K562 (cell line): ENCODE results near the gene CEP70. TPM values are rescaled to one million over a fixed set of nuclear protein-coding genes. Genes with fewer than 3 reads are reported as not detected.

Source experiments
- ARID1B ChIP-seq: fragments of 450-650 bp; IDR thresholded peaks from 2 replicates; pipeline ENCODE4 v1.6.1; 2016; ENCODE audit warnings: antibody characterized with exemption, mild to moderate bottlenecking, inconsistent platforms
- CBX3 ChIP-seq, 2 experiments: IDR thresholded peaks; 1 replicate in 1 of 2; 2 replicates in 1 of 2; pipeline ENCODE4 v1.6.1; 2012; ENCODE audit warnings: inconsistent platforms in 2 of 2, low read length in 2 of 2, borderline replicate concordance in 1 of 2, control low read depth in 1 of 2
- CREM ChIP-seq: IDR thresholded peaks from 2 replicates; pipeline ENCODE4 v1.6.1; 2014; ENCODE audit warnings: antibody characterized with exemption, low read depth
- GATAD2B ChIP-seq: fragments of 450-650 bp; IDR thresholded peaks from 2 replicates; pipeline ENCODE4 v1.6.1; 2017; ENCODE audit warnings: mild to moderate bottlenecking, borderline replicate concordance
- HDAC1 ChIP-seq, 2 experiments: fragments of 450-650 bp; IDR thresholded peaks; 2 replicates each; pipeline ENCODE4 v1.6.1; 2016 to 2017; ENCODE audit warnings: inconsistent platforms in 1 of 2, mild to moderate bottlenecking in 1 of 2, moderate library complexity in 1 of 2
- KLF1 ChIP-seq: fragments of 450-650 bp; IDR thresholded peaks from 2 replicates; pipeline ENCODE4 v1.6.1; 2016; ENCODE audit warnings: missing genetic modification characterization, missing compliant biosample characterization
- L3MBTL2 ChIP-seq: fragments of 450-650 bp; IDR thresholded peaks from 2 replicates; pipeline ENCODE4 v1.6.1; 2016; ENCODE audit warnings: mild to moderate bottlenecking, moderate library complexity
- MAZ ChIP-seq, 2 experiments: fragments of 450-650 bp in 1 of 2; sonication (generic) in 1 of 2; formaldehyde crosslinking; IDR thresholded peaks in 1 of 2; conservative IDR thresholded peaks in 1 of 2; 2 replicates each; pipeline versions ENCODE4 v1.4.0 to v1.5.0; 2020; ENCODE audit warnings: mild to moderate bottlenecking in 1 of 2, missing genetic modification reagents in 1 of 2
- MBD2 ChIP-seq: sonication (generic); IDR thresholded peaks from 2 replicates; pipeline ENCODE4 v1.6.1; 2016; ENCODE audit warnings: low read depth, borderline replicate concordance
- NFIC ChIP-seq: fragments of 450-650 bp; IDR thresholded peaks from 2 replicates; pipeline ENCODE4 v1.6.1; 2017; ENCODE audit warnings: mild to moderate bottlenecking, inconsistent platforms
- NR4A1 ChIP-seq, 2 experiments: fragments of 250-450 bp in 1 of 2; fragments of 450-650 bp in 1 of 2; sonication (Bioruptor Pico) in 1 of 2; IDR thresholded peaks; 2 replicates each; pipeline versions ENCODE4 v1.4.0 to v1.6.1; 2016 to 2020; ENCODE audit warnings: mild to moderate bottlenecking in 2 of 2, missing compliant biosample characterization in 1 of 2, missing genetic modification characterization in 1 of 2, moderate library complexity in 1 of 2
- NRF1 ChIP-seq, 2 experiments: fragments of 450-650 bp; IDR thresholded peaks in 1 of 2; conservative IDR thresholded peaks in 1 of 2; 2 replicates each; pipeline ENCODE4 v1.6.1; 2014; ENCODE audit warnings: mild to moderate bottlenecking in 2 of 2
- SRF ChIP-seq, 2 experiments: fragments of 250-450, 450-650 bp in 1 of 2; sonication (Bioruptor Pico) in 1 of 2; sonication (generic) in 1 of 2; formaldehyde crosslinking; IDR thresholded peaks; 2 replicates each; pipeline versions ENCODE4 v1.5.0 to v1.5.1; 2020 to 2022; ENCODE audit warnings: mild to moderate bottlenecking in 1 of 2, missing genetic modification reagents in 1 of 2
- TBL1XR1 ChIP-seq, 2 experiments: IDR thresholded peaks; 2 replicates each; pipeline ENCODE4 v1.6.1; 2012; ENCODE audit warnings: improper control_type of control experiment in 2 of 2, low read length in 2 of 2, mild to moderate bottlenecking in 1 of 2
- polyA plus RNA-seq, 8 experiments: library from polyadenylated mRNA; depleted of rRNA in 4 of 8; stranded (reverse) in 5 of 8; unstranded in 3 of 8; fragments of >200 nt; fragmentation: Nextera tagmentation in 2 of 8; fragmentation: Illumina TruSeq in 1 of 8; extraction: Ambion mirVana in 2 of 8; extraction: Trizol in 1 of 8; gene quantifications; 2 replicates each; pipeline versions ENCODE4 v1.2.1 to v1.2.3, GENCODE V29; 2011 to 2014; ENCODE audit warnings: inconsistent platforms in 1 of 8, missing spikeins in 1 of 8
- total RNA-seq, 7 experiments: library from RNA; depleted of rRNA in 6 of 7; stranded (reverse); fragments of >200 nt in 6 of 7; fragmentation: Illumina TruSeq in 2 of 7; extraction: Trizol in 2 of 7; gene quantifications; 2 replicates each; pipeline versions ENCODE4 v1.2.1 to v1.2.3, GENCODE V29; 2011 to 2021; ENCODE audit warnings: low replicate concordance in 1 of 7
- TF ChIP-seq, protein P1 (sequence below): fragments of 250-450 bp; sonication (Bioruptor Pico); IDR thresholded peaks from 2 replicates; pipeline ENCODE4 v1.4.0; 2020
- TF ChIP-seq, protein P2 (sequence below): sonication (generic); IDR thresholded peaks from 2 replicates; pipeline ENCODE4 v1.6.1; 2016

CEP70 gene
- total and polyA plus RNA-seq, 9 of the 15 experiments (the other 6 are each of a cell fraction or from before 2014, with no cell fraction given) = 16.1 to 31.5 (median 23.4) TPM

- TF ChIP-seq ARID1B (0 out of 2 replicates have a peak, but pooled peaks have one; percentile 26), MAZ (CRISPR knock-in tag; conservative IDR thresholded peaks at IDR 0.05 in 1 of 2, IDR thresholded peaks at IDR 0.05 in 1 of 2) (peak; percentile 57 to 76; a peak in 3 of 4 replicates), SRF (CRISPR knock-in tag; IDR thresholded peaks at IDR 0.05) (peak in 1 of 2 experiments; percentile 49; a peak in 1 of 4 replicates), NFIC (0 out of 2 replicates have a peak, but pooled peaks have one; percentile 14), HDAC1 (IDR thresholded peaks at IDR 0.05) (peak in 1 of 2 experiments; percentile 28; a peak in 1 of 4 replicates), L3MBTL2 (peak; percentile 96), KLF1 (peak; percentile 40; the same call in 1 of the 2 replicates), CBX3 (IDR thresholded peaks at IDR 0.05; ENCODE audit: borderline replicate concordance in 1 of 2, low read length in 2 of 2) (peak in 1 of 2 experiments; percentile 53; a peak in 2 of 3 replicates), MBD2 (no peak), GATAD2B (peak; percentile 47; the same call in 1 of the 2 replicates), NR4A1 (CRISPR knock-in tag; IDR thresholded peaks at IDR 0.05) (peak; percentile 48; the same call in 1 of the 2 replicates), NR4A1 (tag; IDR thresholded peaks at IDR 0.05) (0 out of 2 replicates have a peak, but pooled peaks have one; percentile 36), CREM (peak; percentile 88), NRF1 (conservative IDR thresholded peaks at IDR 0.05 in 1 of 2, IDR thresholded peaks at IDR 0.05 in 1 of 2) (peak; percentile 58 to 68; a peak in 3 of 4 replicates), TBL1XR1 (IDR thresholded peaks at IDR 0.05; ENCODE audit: low read length in 2 of 2) (peak in 1 of 2 experiments; percentile 38; a peak in 2 of 4 replicates)
- TF ChIP-seq, protein P1, sequence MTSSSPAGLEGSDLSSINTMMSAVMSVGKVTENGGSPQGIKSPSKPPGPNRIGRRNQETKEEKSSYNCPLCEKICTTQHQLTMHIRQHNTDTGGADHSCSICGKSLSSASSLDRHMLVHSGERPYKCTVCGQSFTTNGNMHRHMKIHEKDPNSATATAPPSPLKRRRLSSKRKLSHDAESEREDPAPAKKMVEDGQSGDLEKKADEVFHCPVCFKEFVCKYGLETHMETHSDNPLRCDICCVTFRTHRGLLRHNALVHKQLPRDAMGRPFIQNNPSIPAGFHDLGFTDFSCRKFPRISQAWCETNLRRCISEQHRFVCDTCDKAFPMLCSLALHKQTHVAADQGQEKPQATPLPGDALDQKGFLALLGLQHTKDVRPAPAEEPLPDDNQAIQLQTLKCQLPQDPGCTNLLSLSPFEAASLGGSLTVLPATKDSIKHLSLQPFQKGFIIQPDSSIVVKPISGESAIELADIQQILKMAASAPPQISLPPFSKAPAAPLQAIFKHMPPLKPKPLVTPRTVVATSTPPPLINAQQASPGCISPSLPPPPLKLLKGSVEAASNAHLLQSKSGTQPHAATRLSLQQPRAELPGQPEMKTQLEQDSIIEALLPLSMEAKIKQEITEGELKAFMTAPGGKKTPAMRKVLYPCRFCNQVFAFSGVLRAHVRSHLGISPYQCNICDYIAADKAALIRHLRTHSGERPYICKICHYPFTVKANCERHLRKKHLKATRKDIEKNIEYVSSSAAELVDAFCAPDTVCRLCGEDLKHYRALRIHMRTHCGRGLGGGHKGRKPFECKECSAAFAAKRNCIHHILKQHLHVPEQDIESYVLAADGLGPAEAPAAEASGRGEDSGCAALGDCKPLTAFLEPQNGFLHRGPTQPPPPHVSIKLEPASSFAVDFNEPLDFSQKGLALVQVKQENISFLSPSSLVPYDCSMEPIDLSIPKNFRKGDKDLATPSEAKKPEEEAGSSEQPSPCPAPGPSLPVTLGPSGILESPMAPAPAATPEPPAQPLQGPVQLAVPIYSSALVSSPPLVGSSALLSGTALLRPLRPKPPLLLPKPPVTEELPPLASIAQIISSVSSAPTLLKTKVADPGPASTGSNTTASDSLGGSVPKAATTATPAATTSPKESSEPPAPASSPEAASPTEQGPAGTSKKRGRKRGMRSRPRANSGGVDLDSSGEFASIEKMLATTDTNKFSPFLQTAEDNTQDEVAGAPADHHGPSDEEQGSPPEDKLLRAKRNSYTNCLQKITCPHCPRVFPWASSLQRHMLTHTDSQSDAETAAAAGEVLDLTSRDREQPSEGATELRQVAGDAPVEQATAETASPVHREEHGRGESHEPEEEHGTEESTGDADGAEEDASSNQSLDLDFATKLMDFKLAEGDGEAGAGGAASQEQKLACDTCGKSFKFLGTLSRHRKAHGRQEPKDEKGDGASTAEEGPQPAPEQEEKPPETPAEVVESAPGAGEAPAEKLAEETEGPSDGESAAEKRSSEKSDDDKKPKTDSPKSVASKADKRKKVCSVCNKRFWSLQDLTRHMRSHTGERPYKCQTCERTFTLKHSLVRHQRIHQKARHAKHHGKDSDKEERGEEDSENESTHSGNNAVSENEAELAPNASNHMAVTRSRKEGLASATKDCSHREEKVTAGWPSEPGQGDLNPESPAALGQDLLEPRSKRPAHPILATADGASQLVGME = no peak
- TF ChIP-seq, protein P2, sequence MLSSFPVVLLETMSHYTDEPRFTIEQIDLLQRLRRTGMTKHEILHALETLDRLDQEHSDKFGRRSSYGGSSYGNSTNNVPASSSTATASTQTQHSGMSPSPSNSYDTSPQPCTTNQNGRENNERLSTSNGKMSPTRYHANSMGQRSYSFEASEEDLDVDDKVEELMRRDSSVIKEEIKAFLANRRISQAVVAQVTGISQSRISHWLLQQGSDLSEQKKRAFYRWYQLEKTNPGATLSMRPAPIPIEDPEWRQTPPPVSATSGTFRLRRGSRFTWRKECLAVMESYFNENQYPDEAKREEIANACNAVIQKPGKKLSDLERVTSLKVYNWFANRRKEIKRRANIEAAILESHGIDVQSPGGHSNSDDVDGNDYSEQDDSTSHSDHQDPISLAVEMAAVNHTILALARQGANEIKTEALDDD = 0 out of 2 replicates have a peak, but pooled peaks have one; percentile 35
These were observed at the start of gene CEP70 (continued) for GRCh38 chr3:138594150-138594934.
